Osteocyte (in vitro differentiated cells): Measurements from ENCODE around the gene ACP3. TPM values are rescaled to one million over a fixed set of nuclear protein-coding genes. Genes with fewer than 3 reads are reported as not detected.
"Not testable (repeated sequence)": the region's sequence is repeated elsewhere in the genome, so short reads cannot be mapped to it uniquely, and the experiment has no call there.

Experiments
- DNase-seq: peaks from one replicate; pipeline ENCODE4 v3.0.0; 2021; ENCODE audit warnings: mixed read lengths; ENCODE audit not compliant: unreplicated experiment; ENCODE audit errors: extremely low spot score
- H3K27ac Mint-ChIP-seq: one replicate; pipeline ENCODE4 v1.8.0; 2021; ENCODE audit warnings: mild to moderate bottlenecking, mixed read lengths; ENCODE audit not compliant: unreplicated experiment
- H3K27me3 Mint-ChIP-seq: one replicate; pipeline ENCODE4 v1.8.0; 2021; ENCODE audit warnings: mixed read lengths; ENCODE audit not compliant: unreplicated experiment
- H3K36me3 Mint-ChIP-seq: one replicate; pipeline ENCODE4 v1.8.0; 2021; ENCODE audit warnings: mixed read lengths; ENCODE audit not compliant: unreplicated experiment
- H3K4me1 Mint-ChIP-seq: one replicate; pipeline ENCODE4 v1.8.0; 2021; ENCODE audit warnings: mixed read lengths; ENCODE audit not compliant: unreplicated experiment
- H3K4me3 Mint-ChIP-seq: one replicate; pipeline ENCODE4 v1.8.0; 2021; ENCODE audit warnings: mild to moderate bottlenecking, moderate library complexity, mixed read lengths; ENCODE audit not compliant: unreplicated experiment
- H3K9me3 Mint-ChIP-seq: one replicate; pipeline ENCODE4 v1.8.0; 2021; ENCODE audit warnings: mixed read lengths; ENCODE audit not compliant: unreplicated experiment
- CTCF ChIP-seq: fragments of 200-600 bp; sonication (generic); IDR thresholded peaks from 2 replicates; pipeline ENCODE4 v1.5.0; 2021; ENCODE audit warnings: antibody characterized with exemption, mild to moderate bottlenecking, moderate library complexity
- total RNA-seq: library from RNA; stranded (reverse); gene quantifications from 2 replicates; pipeline ENCODE4 v1.2.1, GENCODE V29; 2021

The ACP3 gene
- total RNA-seq, 1 donor from 2014 or later, result not detected

GRCh38 chr3:132380920-132381319, 63.7 kb downstream of the ACP3 start:
- peaks cover 5% of the 10 kb centered on the region for H3K4me1 Mint-ChIP-seq
- no peaks in the 10 kb centered on the region for H3K9me3 Mint-ChIP-seq
- TF ChIP-seq CTCF, result no peak
- H3K36me3 Mint-ChIP-seq, result no peaks in the 10 kb centered on the region
- H3K27me3 Mint-ChIP-seq, result peaks cover 41% of the 10 kb centered on the region
- DNase-seq, result no peak
- H3K27ac Mint-ChIP-seq, result no peak overlapping the region
- no peak overlapping the region for H3K4me3 Mint-ChIP-seq

GRCh38 chr3:132381348-132381944, 64.2 kb downstream of the ACP3 start:
- H3K4me3 Mint-ChIP-seq, result no peak overlapping the region
- no peaks in the 10 kb centered on the region for H3K36me3 Mint-ChIP-seq

GRCh38 chr3:132382267-132382666, 65.1 kb downstream of the ACP3 start:
- no peak for TF ChIP-seq CTCF
- H3K4me1 Mint-ChIP-seq, result no peaks in the 10 kb centered on the region
- H3K4me3 Mint-ChIP-seq, result no peak overlapping the region
- H3K27me3 Mint-ChIP-seq, result peaks cover 45% of the 10 kb centered on the region
- no peaks in the 10 kb centered on the region for H3K9me3 Mint-ChIP-seq
- DNase-seq, result no peak
- H3K27ac Mint-ChIP-seq, result no peak overlapping the region
- H3K36me3 Mint-ChIP-seq, result no peaks in the 10 kb centered on the region

More at GRCh38 chr3:132381348-132381944, 64.2 kb downstream of the ACP3 start:
- Mint-ChIP-seq H3K27ac (no peak overlapping the region), H3K9me3 (no peaks in the 10 kb centered on the region), H3K4me1 (peaks cover 5% of the 10 kb centered on the region), H3K27me3 (peaks cover 44% of the 10 kb centered on the region)
- DNase-seq, result no peak
- TF ChIP-seq CTCF, result no peak

- H3K27me3 Mint-ChIP-seq, result peaks cover 44% of the 10 kb centered on the region
- no peak overlapping the region for H3K27ac Mint-ChIP-seq
- H3K9me3 Mint-ChIP-seq, result no peaks in the 10 kb centered on the region
- H3K4me1 Mint-ChIP-seq, result no peaks in the 10 kb centered on the region
- no peak overlapping the region for H3K4me3 Mint-ChIP-seq
- no peak for DNase-seq
- TF ChIP-seq CTCF, result no peak
- no peaks in the 10 kb centered on the region for H3K36me3 Mint-ChIP-seq
These were observed 65.5 kb downstream of the ACP3 start for GRCh38 chr3:132382688-132383194.

GRCh38 chr3:132386259-132386658, 69.1 kb downstream of the ACP3 start:
- Mint-ChIP-seq H3K36me3 (no peaks in the 10 kb centered on the region), H3K4me1 (no peaks in the 10 kb centered on the region), H3K27ac (no peak overlapping the region), H3K9me3 (no peaks in the 10 kb centered on the region), H3K4me3 (no peak overlapping the region), H3K27me3 (peaks cover 37% of the 10 kb centered on the region)
- TF ChIP-seq CTCF, result no peak
- no peak for DNase-seq

- H3K9me3 Mint-ChIP-seq, H3K4me1 Mint-ChIP-seq, DNase-seq, H3K36me3 Mint-ChIP-seq, H3K4me3 Mint-ChIP-seq, H3K27ac Mint-ChIP-seq: not testable (repeated sequence)
- H3K27me3 Mint-ChIP-seq, result peaks cover 56% of the 10 kb centered on the region
These were observed 75.5 kb downstream of the ACP3 start for GRCh38 chr3:132392675-132393074.
